Gastroesophageal sphincter (tissue), 3 donors: Measurements from ENCODE around the gene CRIM1.

ENCODE experiments used
- CTCF ChIP-seq, 4 experiments: fragments of 200-600 bp in 2 of 4; fragments of 450-650 bp in 2 of 4; sonication (generic) in 1 of 4; IDR thresholded peaks; one replicate each; pipeline ENCODE4 v1.5.1; 2017 to 2019; ENCODE audit warnings: antibody characterized with exemption in 4 of 4, mild to moderate bottlenecking in 2 of 4, moderate library complexity in 2 of 4
- POLR2A ChIP-seq, 2 donors: fragments of 450-650 bp; IDR thresholded peaks; one replicate each; pipeline ENCODE4 v1.6.1; 2017; ENCODE audit warnings: antibody characterized with exemption in 2 of 2, mild to moderate bottlenecking in 2 of 2, moderate library complexity in 1 of 2
- POLR2AphosphoS5 ChIP-seq: sonication (generic); formaldehyde crosslinking; IDR thresholded peaks from one replicate; pipeline ENCODE4 v1.6.1; 2017; ENCODE audit warnings: antibody characterized with exemption

GRCh38 chr2:36478332-36478738 lies 122.8 kb downstream of the CRIM1 start:
- TF ChIP-seq CTCF (IDR thresholded peaks at IDR 0.05) (no peak), POLR2AphosphoS5 (peak; percentile 4), POLR2A (IDR thresholded peaks at IDR 0.05) (no peak)
